Choroid plexus epithelial cell (primary cell): ENCODE results near the gene GNGT2.
"Not testable (repeated sequence)": the region's sequence is repeated elsewhere in the genome, so short reads cannot be mapped to it uniquely, and the experiment has no call there.

ENCODE experiments used
- DNase-seq: peaks from one replicate; pipeline ENCODE4 v3.0.0-alpha.2; 2010; ENCODE audit warnings: low read depth
- H3K4me3 ChIP-seq: 2 replicates; pipeline ENCODE4 v1.5.1; 2011; ENCODE audit warnings: low read depth, mild to moderate bottlenecking, control low read depth, low read length, moderate library complexity
- TF ChIP-seq, protein P1 (sequence below): conservative IDR thresholded peaks from 2 replicates; pipeline ENCODE4 v1.5.1; 2011; ENCODE audit warnings: low read depth, mild to moderate bottlenecking, control low read depth, inconsistent platforms, low read length, moderate library complexity

Gene GNGT2

DNA sequence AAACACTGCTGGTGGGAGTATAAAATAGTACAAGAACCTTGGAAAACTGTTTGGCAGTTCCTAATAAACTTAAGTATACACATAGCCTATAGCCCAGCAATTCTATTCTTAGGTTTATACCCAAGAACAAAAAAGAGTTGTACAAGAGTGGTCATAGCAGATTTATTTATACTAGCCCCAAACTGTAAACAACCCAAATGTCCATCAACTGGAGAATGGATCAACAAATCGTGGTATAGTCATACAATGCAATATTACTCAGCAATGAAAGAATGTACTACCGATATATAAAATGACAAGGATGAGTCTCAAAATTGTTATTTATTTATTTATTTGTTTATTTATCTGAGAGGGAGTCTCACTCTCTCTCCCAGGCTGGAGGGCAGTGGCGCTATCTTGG is 23.1 kb downstream of the GNGT2 start:
- DNase-seq, result no peak
- TF ChIP-seq, protein P1, sequence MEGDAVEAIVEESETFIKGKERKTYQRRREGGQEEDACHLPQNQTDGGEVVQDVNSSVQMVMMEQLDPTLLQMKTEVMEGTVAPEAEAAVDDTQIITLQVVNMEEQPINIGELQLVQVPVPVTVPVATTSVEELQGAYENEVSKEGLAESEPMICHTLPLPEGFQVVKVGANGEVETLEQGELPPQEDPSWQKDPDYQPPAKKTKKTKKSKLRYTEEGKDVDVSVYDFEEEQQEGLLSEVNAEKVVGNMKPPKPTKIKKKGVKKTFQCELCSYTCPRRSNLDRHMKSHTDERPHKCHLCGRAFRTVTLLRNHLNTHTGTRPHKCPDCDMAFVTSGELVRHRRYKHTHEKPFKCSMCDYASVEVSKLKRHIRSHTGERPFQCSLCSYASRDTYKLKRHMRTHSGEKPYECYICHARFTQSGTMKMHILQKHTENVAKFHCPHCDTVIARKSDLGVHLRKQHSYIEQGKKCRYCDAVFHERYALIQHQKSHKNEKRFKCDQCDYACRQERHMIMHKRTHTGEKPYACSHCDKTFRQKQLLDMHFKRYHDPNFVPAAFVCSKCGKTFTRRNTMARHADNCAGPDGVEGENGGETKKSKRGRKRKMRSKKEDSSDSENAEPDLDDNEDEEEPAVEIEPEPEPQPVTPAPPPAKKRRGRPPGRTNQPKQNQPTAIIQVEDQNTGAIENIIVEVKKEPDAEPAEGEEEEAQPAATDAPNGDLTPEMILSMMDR, result no peak
- no peak overlapping the region for H3K4me3 ChIP-seq

DNA sequence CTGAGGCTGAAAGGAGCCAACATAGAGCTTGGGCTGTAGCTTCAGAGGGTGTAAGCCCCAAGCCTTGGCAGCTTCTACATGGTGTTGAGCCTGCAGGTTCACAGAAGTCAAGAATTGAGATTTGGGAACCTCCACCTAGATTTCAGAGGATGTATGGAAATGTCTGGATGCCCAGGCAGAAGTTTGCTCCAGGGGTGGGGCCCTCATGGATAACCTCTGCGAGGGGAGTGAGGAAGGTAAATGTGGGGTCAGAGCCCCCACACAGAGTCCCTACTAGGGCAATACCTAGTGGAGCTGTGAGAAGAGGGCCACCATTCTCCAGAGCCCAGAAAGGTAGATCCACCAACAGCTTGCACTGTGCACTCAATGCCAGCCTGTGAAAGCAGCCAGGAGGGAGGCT is 25.0 kb downstream of the GNGT2 start:
- H3K4me3 ChIP-seq, DNase-seq: not testable (repeated sequence)

DNA sequence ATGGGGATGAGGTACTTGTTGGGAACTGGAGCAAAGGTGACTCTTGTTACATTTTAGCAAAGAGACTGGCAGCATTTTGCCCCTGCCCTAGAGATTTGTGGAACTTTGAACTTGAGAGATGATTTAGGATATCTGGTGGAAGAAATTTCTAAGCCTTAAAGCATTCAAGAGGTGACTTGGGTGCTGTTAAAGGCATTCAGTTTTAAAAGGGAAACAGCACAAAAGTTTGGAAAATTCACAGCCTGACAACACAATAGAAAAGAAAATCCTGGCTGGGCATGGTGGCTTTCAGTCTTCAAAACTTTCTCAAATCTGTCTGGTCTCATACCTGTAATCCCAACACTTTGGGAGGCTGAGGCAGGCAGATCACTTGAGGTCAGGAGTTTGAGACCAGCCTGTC is 25.9 kb downstream of the GNGT2 start:
- H3K4me3 ChIP-seq, DNase-seq: not testable (repeated sequence)

DNA sequence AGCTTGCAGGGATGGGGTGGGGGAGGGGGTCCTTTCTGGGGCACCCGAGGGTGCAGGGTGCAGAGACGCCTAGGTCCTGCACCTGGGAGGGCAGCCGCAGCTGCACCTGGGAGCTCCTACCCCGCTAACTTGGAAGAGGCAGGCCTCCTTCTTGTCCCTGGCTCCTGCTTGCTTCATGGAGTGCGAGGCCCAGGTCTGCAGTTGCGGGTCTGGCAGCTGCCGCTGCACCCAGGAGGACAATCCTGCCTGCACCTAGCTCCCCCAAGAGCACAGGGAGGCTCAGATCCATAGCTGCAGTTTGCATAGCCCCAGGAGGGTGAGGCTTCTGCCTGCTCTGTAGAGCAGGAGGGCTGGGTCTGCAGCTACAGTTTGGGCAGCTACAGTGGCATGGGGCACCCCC is 26.6 kb downstream of the GNGT2 start:
- no peak for DNase-seq
- H3K4me3 ChIP-seq, result no peak overlapping the region
- TF ChIP-seq, protein P1, result no peak

DNA sequence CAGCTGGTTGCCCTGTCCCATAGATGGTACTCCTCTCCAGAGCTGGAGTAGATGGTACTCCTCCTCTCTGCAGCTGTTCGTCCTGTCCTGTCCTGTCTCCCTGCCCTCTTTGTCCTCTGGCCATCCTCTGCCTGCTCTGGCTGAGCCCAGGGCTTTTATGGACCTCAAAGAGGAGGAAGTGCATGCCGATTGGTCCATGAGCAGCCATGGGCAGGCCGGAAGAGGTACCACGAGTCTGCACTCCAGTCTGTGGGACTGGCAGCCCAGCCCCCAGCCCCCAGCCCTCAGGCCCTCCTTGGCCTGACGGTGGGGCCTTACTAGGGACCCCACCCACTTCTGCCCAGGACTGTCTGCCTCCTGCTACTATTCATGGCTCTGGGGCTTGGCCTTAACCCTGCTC is 27.0 kb downstream of the GNGT2 start:
- H3K4me3 ChIP-seq, result no peak overlapping the region
- TF ChIP-seq, protein P1, result no peak
- DNase-seq, result no peak

DNA sequence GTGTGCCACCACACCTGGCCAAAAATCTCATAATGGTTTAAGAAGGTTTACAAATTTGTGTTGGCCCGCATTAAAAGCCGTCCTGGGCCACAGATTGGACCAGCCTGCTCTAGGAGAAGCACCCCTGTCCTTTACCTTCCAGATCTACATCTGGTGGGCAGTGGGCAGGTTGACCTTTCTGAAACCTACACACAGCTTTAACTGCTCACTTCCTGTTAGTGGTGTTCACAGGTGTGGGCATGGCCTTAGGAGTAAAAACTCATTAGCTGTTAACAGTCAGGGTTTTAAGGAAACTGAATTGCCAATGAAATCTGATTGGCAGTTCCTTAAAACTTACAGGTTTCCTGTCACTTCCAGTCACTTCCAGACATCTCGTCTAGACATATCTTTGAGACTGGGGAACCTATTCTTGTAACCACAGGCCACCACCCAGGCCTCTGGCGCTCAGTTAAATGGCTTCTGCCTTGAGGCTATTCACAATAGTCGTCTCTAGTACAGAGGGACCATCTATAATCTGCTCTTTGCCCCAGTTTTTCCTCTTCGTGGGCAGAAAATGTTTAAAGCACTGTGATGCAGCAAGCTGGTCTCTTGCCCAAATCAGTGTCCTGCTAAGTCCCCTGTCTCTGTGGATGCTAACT is 29.3 kb downstream of the GNGT2 start:
- H3K4me3 ChIP-seq, result no peak overlapping the region
- DNase-seq, result no peak
- TF ChIP-seq, protein P1, result no peak

DNA sequence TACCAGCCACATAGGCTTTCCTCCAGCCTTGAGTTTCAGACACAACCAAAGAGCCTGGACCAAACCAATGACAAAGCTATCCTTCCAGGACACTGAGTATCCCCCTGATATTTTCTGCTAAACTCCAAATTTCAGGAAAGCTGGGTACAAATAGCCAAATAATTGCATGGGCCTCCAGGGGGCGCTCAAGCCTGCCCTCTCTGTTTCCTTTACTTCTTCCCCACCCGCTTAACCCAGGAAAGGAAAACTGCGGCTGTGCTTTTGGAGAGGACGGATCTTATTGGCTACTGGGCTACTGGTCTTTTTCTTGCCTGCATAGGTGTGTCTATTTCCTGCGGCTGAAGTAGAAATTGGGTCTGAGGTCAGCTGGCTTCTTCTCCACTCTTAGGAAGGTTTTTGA is 30.1 kb downstream of the GNGT2 start:
- TF ChIP-seq, protein P1, result peak; percentile 91
- DNase-seq, result peak; percentile 70
- no peak overlapping the region for H3K4me3 ChIP-seq

DNA sequence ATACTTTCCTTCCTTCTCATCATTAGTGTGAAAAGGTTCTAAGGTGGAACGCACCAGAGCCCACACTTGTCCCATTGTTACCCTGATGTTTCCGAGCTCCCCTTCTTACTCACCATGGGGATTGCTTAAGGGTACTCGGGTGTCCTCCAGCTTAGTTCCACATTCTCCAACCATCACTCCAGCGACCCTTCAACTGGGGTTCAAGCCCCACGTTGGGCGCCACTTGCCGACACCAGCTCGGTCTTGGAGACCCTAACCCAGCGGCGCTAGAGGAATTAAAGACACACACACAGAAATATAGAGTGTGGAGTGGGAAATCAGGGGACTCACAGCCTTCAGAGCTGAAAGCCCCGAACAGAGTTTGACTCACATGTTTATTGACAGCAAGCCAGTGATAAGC is 34.4 kb downstream of the GNGT2 start:
- H3K4me3 ChIP-seq, DNase-seq: not testable (repeated sequence)

DNA sequence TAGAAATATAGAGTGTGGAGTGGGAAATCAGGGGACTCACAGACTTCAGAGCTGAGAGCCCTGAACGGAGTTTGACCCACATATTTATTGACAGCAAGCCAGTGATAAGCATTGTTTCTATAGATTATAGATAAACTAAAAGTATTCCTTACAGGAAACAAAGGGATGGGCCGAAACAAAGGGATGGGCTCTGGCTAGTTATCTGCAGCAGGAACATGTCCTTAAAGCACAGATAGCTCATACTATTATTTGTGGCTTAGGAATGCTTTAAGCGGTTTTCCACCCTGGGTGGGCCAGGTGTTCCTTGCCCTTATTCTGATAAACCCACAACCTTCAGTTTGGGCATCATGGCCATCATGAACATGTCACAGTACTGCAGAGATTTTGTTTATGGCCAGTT is 39.7 kb downstream of the GNGT2 start:
- DNase-seq, H3K4me3 ChIP-seq: not testable (repeated sequence)
